ENCODE measurements around the gene SNCB.

Gene SNCB

GRCh38 chr5:176636426-176636825 is 6.1 kb upstream of the SNCB start:
- no peak for TF ChIP-seq TAF1 (IDR thresholded peaks at IDR 0.05; ENCODE audit: low read depth)
- TF ChIP-seq EGR1 (IDR thresholded peaks at IDR 0.05) = no peak
- no peak for TF ChIP-seq TCF12 (IDR thresholded peaks at IDR 0.05; ENCODE audit: low read depth)

- TF ChIP-seq TEAD4 (IDR thresholded peaks at IDR 0.05) = no peak
- TF ChIP-seq CEBPB (IDR thresholded peaks at IDR 0.05) = no peak
- no peak for TF ChIP-seq ZBTB7A (IDR thresholded peaks at IDR 0.05; ENCODE audit: low read depth)
- TF ChIP-seq CREB1 (IDR thresholded peaks at IDR 0.05; ENCODE audit: low read depth) = no peak
- TF ChIP-seq TCF12 (IDR thresholded peaks at IDR 0.05; ENCODE audit: low read depth) = no peak
- TF ChIP-seq EGR1 (IDR thresholded peaks at IDR 0.05) = no peak
- no peak for TF ChIP-seq REST (IDR thresholded peaks at IDR 0.05; ENCODE audit: low read depth)
- TF ChIP-seq YY1 (IDR thresholded peaks at IDR 0.05; ENCODE audit: low read depth) = no peak
- no peak for TF ChIP-seq USF1 (IDR thresholded peaks at IDR 0.05)
- no peak for TF ChIP-seq RAD21 (IDR thresholded peaks at IDR 0.05; ENCODE audit: low read depth)
- TF ChIP-seq MAX (IDR thresholded peaks at IDR 0.05) = no peak
- TF ChIP-seq FOXM1 (IDR thresholded peaks at IDR 0.05; ENCODE audit: borderline replicate concordance, low read depth) = no peak
- TF ChIP-seq TAF1 (IDR thresholded peaks at IDR 0.05; ENCODE audit: low read depth) = no peak
- TF ChIP-seq EP300 (IDR thresholded peaks at IDR 0.05; ENCODE audit: borderline replicate concordance) = no peak
- TF ChIP-seq NFIC (IDR thresholded peaks at IDR 0.05) = no peak
Measured at GRCh38 chr5:176633598-176633997, 3.3 kb upstream of the SNCB start.

GRCh38 chr5:176632745-176633144 is 2.4 kb upstream of the SNCB start:
- TF ChIP-seq ZBTB7A (IDR thresholded peaks at IDR 0.05; ENCODE audit: low read depth) (no peak), REST (IDR thresholded peaks at IDR 0.05; ENCODE audit: low read depth) (no peak), TAF1 (IDR thresholded peaks at IDR 0.05; ENCODE audit: low read depth) (no peak), EP300 (IDR thresholded peaks at IDR 0.05; ENCODE audit: borderline replicate concordance) (no peak), MAX (IDR thresholded peaks at IDR 0.05) (no peak), RAD21 (IDR thresholded peaks at IDR 0.05; ENCODE audit: low read depth) (no peak), FOXM1 (IDR thresholded peaks at IDR 0.05; ENCODE audit: borderline replicate concordance, low read depth) (no peak), CEBPB (IDR thresholded peaks at IDR 0.05) (no peak), YY1 (IDR thresholded peaks at IDR 0.05; ENCODE audit: low read depth) (no peak), NFIC (IDR thresholded peaks at IDR 0.05) (no peak), USF1 (IDR thresholded peaks at IDR 0.05) (no peak)

GRCh38 chr5:176631383-176632200 is 1.3 kb upstream of the SNCB start:
- TF ChIP-seq CREB1 (IDR thresholded peaks at IDR 0.05; ENCODE audit: low read depth) (no peak), NFIC (IDR thresholded peaks at IDR 0.05) (no peak), TAF1 (IDR thresholded peaks at IDR 0.05; ENCODE audit: low read depth) (no peak)

- TF ChIP-seq EP300 (IDR thresholded peaks at IDR 0.05; ENCODE audit: borderline replicate concordance) = no peak
- no peak for TF ChIP-seq RAD21 (IDR thresholded peaks at IDR 0.05; ENCODE audit: low read depth)
- no peak for TF ChIP-seq CREB1 (IDR thresholded peaks at IDR 0.05; ENCODE audit: low read depth)
- TF ChIP-seq TCF12 (IDR thresholded peaks at IDR 0.05; ENCODE audit: low read depth) = no peak
- TF ChIP-seq EGR1 (IDR thresholded peaks at IDR 0.05) = no peak
- no peak for TF ChIP-seq YY1 (IDR thresholded peaks at IDR 0.05; ENCODE audit: low read depth)
- TF ChIP-seq TEAD4 (IDR thresholded peaks at IDR 0.05) = no peak
Measured at GRCh38 chr5:176630681-176631222, 418 bp upstream of the SNCB start.

- TF ChIP-seq TEAD4 (IDR thresholded peaks at IDR 0.05) = no peak
- no peak for TF ChIP-seq TCF12 (IDR thresholded peaks at IDR 0.05; ENCODE audit: low read depth)
- TF ChIP-seq USF1 (IDR thresholded peaks at IDR 0.05) = no peak
- TF ChIP-seq RAD21 (IDR thresholded peaks at IDR 0.05; ENCODE audit: low read depth) = no peak
- TF ChIP-seq YY1 (IDR thresholded peaks at IDR 0.05; ENCODE audit: low read depth) = no peak
- no peak for TF ChIP-seq CREB1 (IDR thresholded peaks at IDR 0.05; ENCODE audit: low read depth)
- no peak for TF ChIP-seq FOXM1 (IDR thresholded peaks at IDR 0.05; ENCODE audit: borderline replicate concordance, low read depth)
- no peak for TF ChIP-seq CEBPB (IDR thresholded peaks at IDR 0.05)
- no peak for TF ChIP-seq NFIC (IDR thresholded peaks at IDR 0.05)
- no peak for TF ChIP-seq ZBTB7A (IDR thresholded peaks at IDR 0.05; ENCODE audit: low read depth)
- TF ChIP-seq EGR1 (IDR thresholded peaks at IDR 0.05) = no peak
- TF ChIP-seq TAF1 (IDR thresholded peaks at IDR 0.05; ENCODE audit: low read depth) = no peak
- TF ChIP-seq REST (IDR thresholded peaks at IDR 0.05; ENCODE audit: low read depth) = no peak
- no peak for TF ChIP-seq EP300 (IDR thresholded peaks at IDR 0.05; ENCODE audit: borderline replicate concordance)
- TF ChIP-seq MAX (IDR thresholded peaks at IDR 0.05) = no peak
Measured at GRCh38 chr5:176629317-176629852, 949 bp downstream of the SNCB start.
